HUES64 (cell line): ENCODE results near the gene E4F1.
"Not testable (repeated sequence)": the region's sequence is repeated elsewhere in the genome, so short reads cannot be mapped to it uniquely, and the experiment has no call there.

Experiments used
- H3K27ac ChIP-seq: 2 replicates; pipeline ENCODE4 v1.7.0; 2013; ENCODE audit warnings: low read depth, low read length, inconsistent platforms
- H3K27me3 ChIP-seq: 2 replicates; pipeline ENCODE4 v1.6.1; 2013; ENCODE audit warnings: mild to moderate bottlenecking, low read length; ENCODE audit not compliant: insufficient read depth
- H3K36me3 ChIP-seq: 2 replicates; pipeline ENCODE4 v1.6.1; 2013; ENCODE audit warnings: mild to moderate bottlenecking, low read length; ENCODE audit not compliant: insufficient read depth
- H3K4me1 ChIP-seq: 2 replicates; pipeline ENCODE4 v1.6.1; 2013; ENCODE audit warnings: mild to moderate bottlenecking, low read length, moderate library complexity; ENCODE audit not compliant: insufficient read depth
- H3K4me3 ChIP-seq: 2 replicates; pipeline ENCODE4 v1.5.1; 2013; ENCODE audit warnings: mild to moderate bottlenecking, low read length, moderate library complexity
- H3K9ac ChIP-seq: 2 replicates; pipeline ENCODE4 v1.6.1; 2013; ENCODE audit warnings: mild to moderate bottlenecking, low read depth, low read length
- H3K9me3 ChIP-seq: 2 replicates; pipeline ENCODE4 v1.6.1; 2013; ENCODE audit warnings: low read depth, low read length; ENCODE audit not compliant: insufficient read depth
- WGBS: fragments of 150-250, 120-280 bp; methylation state at CpG from one replicate; pipeline ENCODE4 v1.1.7; 2013; ENCODE audit warnings: missing lambda C conversion rate; 5-methylcytosine and 5-hydroxymethylcytosine counted together

Gene E4F1

DNA sequence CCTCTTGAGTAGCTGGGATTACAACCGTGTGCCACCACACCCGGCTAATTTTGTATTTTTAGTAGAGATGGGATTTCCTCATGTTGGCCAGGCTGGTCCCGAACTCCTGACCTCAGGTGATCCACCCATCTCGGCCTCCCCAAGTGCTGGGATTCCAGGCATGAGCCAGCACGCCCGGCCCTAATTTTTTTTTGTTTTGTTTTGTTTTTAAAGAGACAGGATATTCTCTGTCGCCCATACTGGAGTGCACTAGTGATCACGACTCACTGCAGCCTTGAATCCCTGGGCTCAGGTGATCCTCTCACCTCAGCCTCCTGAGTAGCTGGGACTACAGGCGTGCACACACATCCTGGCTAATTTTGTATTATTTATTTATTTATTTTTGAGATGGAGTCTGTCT is 16.9 kb downstream of the E4F1 start:
- WGBS = 91% methylated on average over 8 of the region's 9 CpGs

DNA sequence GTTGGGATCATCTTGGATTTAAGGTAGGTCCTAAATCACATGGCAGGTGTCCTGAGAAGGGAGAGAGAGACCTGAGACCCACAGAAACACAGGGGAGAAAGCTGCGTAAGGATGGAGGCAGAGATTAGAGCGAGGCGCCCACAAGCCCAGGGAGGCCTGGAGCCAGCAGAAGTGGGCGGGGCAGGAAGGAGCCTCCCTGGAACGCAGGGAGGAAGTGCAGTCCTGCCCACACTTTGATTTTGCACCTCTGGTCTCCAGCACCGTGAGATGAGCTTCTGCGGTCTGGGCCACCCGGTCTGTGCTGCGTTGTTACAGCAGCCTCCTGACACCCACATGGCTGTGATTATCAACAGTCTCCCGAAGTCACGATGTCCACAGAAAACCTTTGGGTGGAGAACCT is 19.2 kb downstream of the E4F1 start:
- Histone ChIP-seq H3K36me3 (peaks cover 48% of the 10 kb centered on the region), H3K9ac (no peak overlapping the region), H3K9me3 (no peaks in the 10 kb centered on the region), H3K27me3 (peaks cover 9% of the 10 kb centered on the region), H3K27ac (no peak overlapping the region), H3K4me3 (no peak overlapping the region), H3K4me1 (no peaks in the 10 kb centered on the region)
- WGBS = 95% methylated on average over 11 of the region's 11 CpGs

More for the DNA sequence above, 16.9 kb downstream of the E4F1 start:
- H3K9ac ChIP-seq, H3K4me3 ChIP-seq, H3K9me3 ChIP-seq, H3K4me1 ChIP-seq, H3K27ac ChIP-seq: not testable (repeated sequence)
- peaks cover 29% of the 10 kb centered on the region for H3K27me3 ChIP-seq
- peaks cover 32% of the 10 kb centered on the region for H3K36me3 ChIP-seq

DNA sequence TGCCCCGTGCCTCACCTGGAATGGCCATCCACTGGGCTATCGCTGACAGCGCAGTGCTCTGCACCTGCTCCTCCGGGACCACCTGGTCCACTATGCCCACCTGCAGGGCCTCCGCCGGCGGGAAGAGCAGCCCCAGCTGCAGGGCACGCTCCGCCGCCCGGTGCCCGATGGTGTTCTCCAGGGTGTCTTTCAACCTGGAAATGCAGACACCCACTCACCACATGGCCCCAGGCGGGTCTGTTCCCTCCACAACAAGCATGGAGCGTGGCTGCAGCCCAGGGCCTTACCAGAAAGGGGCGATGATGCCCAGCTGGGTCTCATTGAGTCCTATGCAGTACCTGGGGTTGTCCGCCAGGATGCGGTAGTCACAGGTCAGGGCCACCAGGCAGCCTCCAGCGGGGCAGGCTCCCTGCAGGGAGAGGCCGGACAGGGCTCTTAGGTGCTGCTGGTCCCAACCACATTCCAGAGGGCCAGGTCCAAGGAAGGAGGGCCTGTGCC is 19.7 kb downstream of the E4F1 start:
- H3K27me3 ChIP-seq = peaks cover 5% of the 10 kb centered on the region
- whole genome bisulfite sequencing = 94% methylated on average over 19 of the region's 19 CpGs
- no peaks in the 10 kb centered on the region for H3K4me1 ChIP-seq
- H3K4me3 ChIP-seq = no peak overlapping the region
- H3K36me3 ChIP-seq = peaks cover 48% of the 10 kb centered on the region
- no peaks in the 10 kb centered on the region for H3K9me3 ChIP-seq
- H3K9ac ChIP-seq = no peak overlapping the region
- H3K27ac ChIP-seq = no peak overlapping the region

DNA sequence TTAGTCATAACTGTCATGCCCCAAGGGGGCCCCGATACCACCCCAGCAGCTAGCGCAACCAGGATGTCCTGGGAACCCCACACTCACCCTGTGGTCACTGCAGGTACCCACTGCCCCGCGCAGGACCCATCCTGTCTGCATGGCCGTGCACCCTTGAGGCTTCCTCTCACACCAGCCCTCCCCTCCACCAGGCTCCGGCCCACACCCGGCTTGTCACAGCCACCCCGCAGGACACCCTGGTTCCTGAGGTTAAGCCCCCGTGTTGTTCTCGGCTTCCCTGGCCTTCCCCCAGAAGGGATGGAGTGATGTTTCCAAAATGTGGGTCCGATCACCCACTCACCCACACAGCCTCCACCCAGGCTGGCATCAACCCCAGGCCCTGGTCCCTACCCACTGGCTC is 20.4 kb downstream of the E4F1 start:
- Histone ChIP-seq H3K27ac (no peak overlapping the region), H3K9ac (no peak overlapping the region), H3K4me3 (no peak overlapping the region), H3K4me1 (no peaks in the 10 kb centered on the region), H3K36me3 (peaks cover 53% of the 10 kb centered on the region), H3K27me3 (no peaks in the 10 kb centered on the region), H3K9me3 (no peaks in the 10 kb centered on the region)
- 96% methylated on average over 11 of the region's 11 CpGs for WGBS

DNA sequence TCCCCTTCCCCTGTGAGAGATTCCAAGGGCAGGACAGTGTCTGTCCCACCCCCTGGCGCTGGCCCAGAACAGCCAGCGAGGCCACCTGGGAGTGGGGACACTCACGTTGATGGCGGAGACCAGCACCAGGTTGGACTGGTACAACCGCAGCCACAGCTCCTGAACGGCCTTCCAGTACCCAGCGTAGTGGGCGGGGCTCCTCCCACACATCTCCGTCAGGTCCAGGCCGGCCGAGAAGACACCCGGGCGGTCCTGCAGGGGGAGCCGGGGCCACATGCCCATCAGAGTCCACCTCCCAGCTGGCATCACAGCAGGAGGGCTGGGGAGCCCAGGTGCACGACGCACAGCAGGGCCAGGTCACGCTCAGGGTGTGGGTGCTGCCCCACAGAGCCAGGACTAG is 20.9 kb downstream of the E4F1 start:
- Histone ChIP-seq H3K27me3 (no peaks in the 10 kb centered on the region), H3K9ac (no peak overlapping the region), H3K36me3 (peaks cover 56% of the 10 kb centered on the region), H3K9me3 (no peaks in the 10 kb centered on the region), H3K27ac (no peak overlapping the region), H3K4me3 (no peak overlapping the region), H3K4me1 (no peaks in the 10 kb centered on the region)
- 89% methylated on average over 17 of the region's 17 CpGs for WGBS

DNA sequence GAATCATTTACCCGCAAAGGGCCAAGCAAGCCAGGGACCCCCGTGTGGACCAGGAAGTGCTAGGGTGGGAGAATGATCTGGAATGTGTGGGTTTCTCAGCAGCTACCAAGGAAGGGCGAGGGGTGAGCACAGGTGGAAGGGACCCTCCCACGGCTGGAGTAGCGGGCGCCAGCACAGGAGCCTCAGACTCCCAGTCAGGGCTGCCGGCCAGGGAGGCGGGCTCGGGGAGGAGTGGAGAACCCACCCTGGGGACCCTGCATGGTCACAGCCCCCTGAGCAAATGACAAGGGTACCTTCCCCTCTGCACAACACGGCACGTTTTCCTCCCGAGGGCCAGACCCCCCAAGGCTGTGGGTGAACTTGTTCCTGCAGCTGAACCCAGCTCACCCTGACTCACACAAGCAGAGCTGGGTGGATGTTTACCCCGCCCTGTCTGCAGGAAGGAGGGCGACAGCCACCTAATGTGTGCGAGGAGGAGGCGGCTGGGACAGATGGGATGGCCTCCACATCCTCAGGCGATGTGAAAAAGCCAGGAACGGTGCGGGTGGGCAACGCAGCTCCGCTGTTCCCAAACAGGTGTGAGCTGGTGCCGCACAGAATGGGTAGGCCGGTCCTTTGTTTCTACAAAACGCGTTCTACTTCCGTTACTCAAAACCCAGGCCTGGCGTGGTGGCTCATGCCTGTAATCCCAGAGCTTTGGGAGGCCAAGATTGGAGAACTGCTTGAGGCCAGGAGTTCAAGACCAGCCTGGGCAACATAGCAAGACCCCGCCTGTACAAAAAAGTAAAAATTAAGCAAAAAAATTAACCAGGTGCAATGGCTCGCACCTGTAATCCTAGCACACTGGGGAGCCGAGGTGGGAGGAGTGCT is 21.8 kb downstream of the E4F1 start:
- Histone ChIP-seq H3K27ac (no peak overlapping the region), H3K27me3 (no peaks in the 10 kb centered on the region), H3K4me1 (no peaks in the 10 kb centered on the region), H3K9me3 (no peaks in the 10 kb centered on the region), H3K4me3 (no peak overlapping the region), H3K9ac (no peak overlapping the region), H3K36me3 (peaks cover 57% of the 10 kb centered on the region)
- 96% methylated on average over 30 of the region's 30 CpGs for WGBS

DNA sequence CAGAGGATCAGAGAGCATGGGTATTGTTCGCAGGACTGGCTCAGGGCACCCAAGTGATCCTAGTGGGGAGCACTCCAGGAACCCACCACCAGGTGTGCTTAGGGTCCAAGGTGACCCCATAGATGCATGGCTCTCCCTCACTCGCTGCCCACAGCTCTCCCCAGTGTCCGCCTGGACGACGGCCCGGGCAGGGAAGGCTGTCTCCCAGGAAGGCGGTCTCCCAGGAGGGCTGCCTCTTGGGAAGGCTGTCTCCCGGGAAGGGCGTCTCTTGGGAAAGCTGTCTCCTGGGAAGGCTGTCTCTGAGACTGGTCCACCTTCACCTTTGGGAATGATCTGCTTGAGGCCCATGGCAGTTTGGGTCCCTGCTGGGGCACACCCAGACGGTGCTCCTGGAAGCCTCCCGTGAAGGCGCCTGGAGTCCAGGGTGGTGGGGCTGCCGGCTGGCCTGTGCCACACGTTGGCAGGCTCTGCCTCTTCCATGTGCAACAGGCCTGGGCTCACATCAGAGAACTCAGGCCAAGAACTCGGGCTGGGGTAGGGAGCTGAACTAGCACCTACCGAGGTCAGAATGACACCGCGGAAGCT is 23.0 kb downstream of the E4F1 start:
- no peak overlapping the region for H3K9ac ChIP-seq
- 96% methylated on average over 18 of the region's 18 CpGs for WGBS
- H3K4me1 ChIP-seq = no peaks in the 10 kb centered on the region
- peaks cover 57% of the 10 kb centered on the region for H3K36me3 ChIP-seq
- no peak overlapping the region for H3K4me3 ChIP-seq
- no peaks in the 10 kb centered on the region for H3K27me3 ChIP-seq
- H3K27ac ChIP-seq = no peak overlapping the region
- no peaks in the 10 kb centered on the region for H3K9me3 ChIP-seq

DNA sequence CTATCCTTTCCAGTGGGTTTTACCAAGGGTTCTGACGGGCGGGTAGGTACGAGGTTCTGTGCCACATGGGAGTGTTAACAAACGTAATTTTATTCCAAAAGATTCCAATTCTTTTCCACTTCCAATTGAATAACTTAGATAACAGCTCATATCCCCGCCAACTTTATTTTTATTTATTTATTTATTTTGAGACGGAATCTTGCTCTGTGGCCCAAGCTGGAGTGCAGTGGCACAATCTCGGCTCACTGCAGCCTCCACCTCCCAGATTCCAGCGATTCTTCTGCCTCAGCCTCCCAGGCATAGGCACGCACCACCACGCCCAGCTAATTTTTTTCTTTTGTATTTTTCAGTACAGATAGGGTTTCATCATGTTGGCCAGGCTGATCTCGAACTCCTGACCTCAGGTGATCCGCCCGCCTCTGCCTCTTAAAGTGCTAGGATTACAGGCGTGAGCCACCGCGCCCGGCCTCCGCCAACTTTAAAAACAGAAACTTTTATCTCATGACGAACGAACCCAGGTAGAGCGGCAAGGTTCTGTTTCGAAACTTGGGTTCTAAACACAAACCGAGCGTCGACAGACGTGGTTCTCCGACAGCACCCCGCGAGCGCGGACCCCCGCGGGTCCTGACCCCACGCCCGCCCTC is 27.4 kb downstream of the E4F1 start:
- WGBS = 6% methylated on average over 34 of the region's 35 CpGs
- no peaks in the 10 kb centered on the region for H3K9me3 ChIP-seq
- H3K4me3 ChIP-seq = peak overlapping the region; percentile 96
- H3K9ac ChIP-seq = peak overlapping the region; percentile 98
- H3K36me3 ChIP-seq = peaks cover 55% of the 10 kb centered on the region
- peak overlapping the region; percentile 97 for H3K27ac ChIP-seq
- H3K4me1 ChIP-seq = peaks cover 7% of the 10 kb centered on the region; the same call in 1 of the 2 replicates
- no peaks in the 10 kb centered on the region for H3K27me3 ChIP-seq

DNA sequence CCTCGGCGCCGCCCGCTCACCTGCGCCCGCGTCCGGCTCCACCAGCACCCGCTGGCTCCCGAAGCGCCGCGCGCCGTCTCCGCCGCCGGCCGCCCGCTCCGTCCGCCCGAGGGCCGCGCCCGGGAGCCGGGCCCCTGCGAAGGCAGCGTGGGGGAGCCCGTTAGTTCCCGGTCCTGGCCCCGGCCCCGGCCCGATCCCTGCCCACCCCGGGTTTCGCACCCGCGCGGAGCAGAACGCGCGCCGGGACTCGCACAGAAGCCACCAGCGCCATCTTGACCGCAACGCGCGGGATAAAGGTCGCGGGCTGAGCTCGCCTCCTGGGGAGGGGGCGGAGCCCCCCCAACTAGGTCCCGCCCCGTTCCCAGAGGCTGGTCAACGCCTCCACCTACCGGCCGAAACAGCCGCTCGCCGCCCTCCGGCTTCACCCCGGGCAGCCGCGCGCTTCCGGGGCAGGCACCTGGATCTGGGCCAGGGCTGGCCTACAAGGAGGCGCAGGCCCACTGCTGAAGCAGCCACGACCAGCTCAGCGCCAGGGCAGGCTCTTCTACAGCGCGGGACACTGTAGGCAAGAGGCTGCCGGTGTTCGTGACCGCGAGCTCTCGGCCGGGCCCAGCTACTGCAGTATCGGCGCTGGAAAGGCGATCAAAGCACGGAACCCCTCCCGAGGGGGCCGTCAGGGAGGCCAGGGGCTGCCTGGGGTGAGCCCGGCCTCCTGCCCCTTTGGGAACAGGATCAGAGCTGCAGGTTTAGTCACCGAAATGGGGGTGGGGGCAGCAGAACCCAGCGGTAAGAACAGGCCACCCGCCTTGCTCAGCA is 28.1 kb downstream of the E4F1 start, which contains the start of gene ECI1:
Gene ECI1 (minus strand): TSS at position 292 of the 816 bp plus-strand sequence. CDS start 21 bp downstream, at position 271.
- 3% methylated on average over 88 of the region's 88 CpGs for WGBS
- Histone ChIP-seq H3K9ac (peak within 1 kb of the TSS; percentile 98), H3K4me1 (peaks cover 7% of the 10 kb centered on the region; the same call in 1 of the 2 replicates), H3K4me3 (peak within 1 kb of the TSS; percentile 96), H3K9me3 (no peaks in the 10 kb centered on the region), H3K36me3 (peaks cover 55% of the 10 kb centered on the region), H3K27ac (peak within 1 kb of the TSS; percentile 97), H3K27me3 (no peaks in the 10 kb centered on the region)

DNA sequence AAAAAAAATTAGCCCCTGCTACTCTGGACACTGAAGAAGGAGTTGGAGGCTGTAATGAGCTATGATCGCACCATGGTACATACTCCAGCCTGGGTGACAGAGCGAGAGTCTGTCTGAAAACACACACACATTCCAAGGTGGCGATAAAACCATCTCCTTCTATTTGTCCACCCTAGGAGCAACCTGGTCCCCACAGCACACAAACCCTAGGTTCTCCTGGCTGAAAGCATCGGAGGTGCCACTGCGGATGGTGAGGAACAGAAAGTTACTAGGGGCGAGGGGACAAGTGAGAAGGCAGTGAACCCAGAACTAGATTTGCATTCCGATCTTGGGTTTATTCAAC is 29.4 kb downstream of the E4F1 start:
- H3K9me3 ChIP-seq = no peaks in the 10 kb centered on the region
- H3K27ac ChIP-seq = no peak overlapping the region
- H3K36me3 ChIP-seq = peaks cover 61% of the 10 kb centered on the region
- no peak overlapping the region for H3K4me3 ChIP-seq
- 97% methylated on average over 7 of the region's 7 CpGs for WGBS
- H3K9ac ChIP-seq = no peak overlapping the region
- H3K4me1 ChIP-seq = peaks cover 7% of the 10 kb centered on the region; the same call in 1 of the 2 replicates
- H3K27me3 ChIP-seq = no peaks in the 10 kb centered on the region
